WI38 (cell line): ENCODE measurements around the gene GGT5.
"Not testable (repeated sequence)": the region's sequence is repeated elsewhere in the genome, so short reads cannot be mapped to it uniquely, and the experiment has no call there.

Experiments used
- H3K4me3 ChIP-seq: 2 replicates; pipeline ENCODE4 v1.5.1; 2011; ENCODE audit warnings: low read depth, mild to moderate bottlenecking, control low read depth, low read length
- CTCF ChIP-seq: IDR thresholded peaks from 2 replicates; pipeline ENCODE4 v1.5.1; 2012; ENCODE audit warnings: low read depth, mild to moderate bottlenecking, control low read depth, low read length

GGT5 gene

GRCh38 chr22:24240381-24240780 lies 4.5 kb downstream of the GGT5 start:
- TF ChIP-seq CTCF = no peak
- H3K4me3 ChIP-seq = no peak overlapping the region

GRCh38 chr22:24238101-24238694 lies 6.7 kb downstream of the GGT5 start:
- H3K4me3 ChIP-seq = not testable (repeated sequence)

DNA sequence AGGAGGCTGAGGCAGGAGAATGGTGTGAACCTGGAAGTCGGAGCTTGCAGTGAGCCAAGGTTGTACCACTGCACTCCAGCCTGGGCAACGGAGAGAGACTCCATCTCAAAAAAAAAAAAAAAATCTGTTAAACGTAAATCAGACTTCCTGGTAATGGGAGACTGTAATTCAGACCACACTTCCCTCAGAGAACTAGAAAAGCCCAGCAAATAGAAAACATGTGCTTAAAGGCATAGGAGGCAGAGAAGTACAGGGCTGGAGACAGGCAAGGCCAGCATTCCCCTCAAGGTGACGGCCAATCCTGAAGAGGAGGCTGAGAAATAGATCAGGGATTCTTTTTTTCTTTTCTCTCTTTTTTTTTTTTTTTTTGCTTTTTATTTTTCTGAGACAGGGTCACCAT lies 8.2 kb downstream of the GGT5 start:
- no peak for TF ChIP-seq CTCF

DNA sequence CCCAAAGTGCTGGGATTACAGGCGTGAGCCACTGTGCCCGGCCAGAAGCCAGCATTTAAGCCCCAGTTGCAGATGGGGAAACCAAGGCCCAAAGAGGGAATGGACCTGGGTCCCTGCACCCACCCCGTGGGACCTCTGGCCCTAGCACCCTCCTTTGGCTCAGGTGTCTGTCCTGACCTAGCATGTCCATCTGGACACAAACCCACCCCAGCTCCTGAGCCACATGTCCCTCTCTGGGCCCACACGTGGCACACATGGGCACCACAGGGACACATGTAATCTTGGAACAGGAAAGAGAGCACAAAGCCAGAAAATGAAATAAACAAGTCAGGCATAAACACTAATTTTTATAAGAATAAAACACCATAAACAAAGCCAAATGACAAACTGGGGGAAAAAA lies 9.6 kb downstream of the GGT5 start:
- no peak overlapping the region for H3K4me3 ChIP-seq
- TF ChIP-seq CTCF = no peak

More for the DNA sequence above, 8.2 kb downstream of the GGT5 start:
- H3K4me3 ChIP-seq = no peak overlapping the region

- no peak for TF ChIP-seq CTCF
These were observed 11.1 kb downstream of the GGT5 start for GRCh38 chr22:24233816-24234215.

DNA sequence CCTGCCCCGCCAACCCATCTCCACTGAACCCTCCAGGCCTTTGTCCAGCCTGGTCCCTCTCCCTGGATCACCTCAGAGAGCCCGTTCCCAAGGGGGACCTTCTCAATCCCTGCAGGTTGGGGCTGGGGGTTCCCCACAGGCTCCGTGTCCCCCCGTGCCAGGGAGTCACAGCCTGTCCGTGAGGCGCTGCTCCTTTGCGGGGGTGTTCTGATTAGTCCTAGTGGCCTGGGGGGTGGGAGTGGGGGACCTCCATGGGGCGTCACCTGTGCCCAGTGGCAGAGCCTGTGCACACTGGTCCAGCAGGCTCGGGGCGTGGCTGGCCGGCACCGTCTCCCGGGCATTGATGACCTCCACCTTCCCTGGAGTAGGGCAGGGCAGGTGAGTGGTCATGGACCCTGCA lies 11.6 kb downstream of the GGT5 start:
- no peak for TF ChIP-seq CTCF
- H3K4me3 ChIP-seq = no peak overlapping the region

More at GRCh38 chr22:24233816-24234215, 11.1 kb downstream of the GGT5 start:
- H3K4me3 ChIP-seq = no peak overlapping the region

- TF ChIP-seq CTCF = no peak
- H3K4me3 ChIP-seq = no peak overlapping the region
These were observed 12.2 kb downstream of the GGT5 start for GRCh38 chr22:24232725-24233124.

GRCh38 chr22:24232124-24232523 lies 12.8 kb downstream of the GGT5 start:
- no peak overlapping the region for H3K4me3 ChIP-seq
- no peak for TF ChIP-seq CTCF
